Liver (tissue), 3 donors: Measurements from ENCODE around the gene SAT1.

Source experiments
- CTCF ChIP-seq: fragments of 150-350 bp; IDR thresholded peaks from 2 replicates; pipeline ENCODE4 v1.5.1; 2017; ENCODE audit warnings: improper control_type of control experiment, low read depth, low read length; ENCODE audit not compliant: missing input control
- EGR1 ChIP-seq, 2 donors: IDR thresholded peaks; 2 replicates each; pipeline ENCODE4 v1.6.1; 2016 to 2018; ENCODE audit warnings: antibody characterized with exemption in 2 of 2, low read depth in 2 of 2
- FOXA1 ChIP-seq: IDR thresholded peaks from 2 replicates; pipeline ENCODE4 v1.6.1; 2016; ENCODE audit warnings: antibody characterized with exemption
- FOXA2 ChIP-seq: IDR thresholded peaks from 2 replicates; pipeline ENCODE4 v1.6.1; 2016; ENCODE audit warnings: antibody characterized with exemption
- GABPA ChIP-seq, 2 donors: IDR thresholded peaks in 1 of 2; conservative IDR thresholded peaks in 1 of 2; 2 replicates each; pipeline ENCODE4 v1.6.1; 2016; ENCODE audit warnings: antibody characterized with exemption in 2 of 2, mild to moderate bottlenecking in 1 of 2, moderate library complexity in 1 of 2
- JUND ChIP-seq, 2 donors: IDR thresholded peaks; 2 replicates each; pipeline ENCODE4 v1.6.1; 2016; ENCODE audit warnings: antibody characterized with exemption in 2 of 2
- MAX ChIP-seq: IDR thresholded peaks from 2 replicates; pipeline ENCODE4 v1.6.1; 2016; ENCODE audit warnings: antibody characterized with exemption
- REST ChIP-seq: IDR thresholded peaks from 2 replicates; pipeline ENCODE4 v1.6.1; 2016; ENCODE audit warnings: antibody characterized with exemption, mild to moderate bottlenecking
- RXRA ChIP-seq, 2 donors: IDR thresholded peaks; 2 replicates each; pipeline ENCODE4 v1.6.1; 2017 to 2018; ENCODE audit warnings: antibody characterized with exemption in 2 of 2, mild to moderate bottlenecking in 1 of 2
- SP1 ChIP-seq: IDR thresholded peaks from 2 replicates; pipeline ENCODE4 v1.6.1; 2018; ENCODE audit warnings: antibody characterized with exemption, mild to moderate bottlenecking
- TF ChIP-seq, protein P1 (sequence below): IDR thresholded peaks from 2 replicates; pipeline ENCODE4 v1.6.1; 2016; ENCODE audit warnings: antibody characterized with exemption
- donor health status: healthy.
- donor health status: healthy.

- TF ChIP-seq CTCF (no peak), REST (no peak), RXRA (IDR thresholded peaks at IDR 0.05) (no peak), GABPA (IDR thresholded peaks at IDR 0.05 in 1 of 2, conservative IDR thresholded peaks at IDR 0.05 in 1 of 2) (no peak), MAX (no peak), JUND (IDR thresholded peaks at IDR 0.05) (no peak), EGR1 (IDR thresholded peaks at IDR 0.05; ENCODE audit: low read depth in 2 of 2) (no peak), FOXA1 (no peak), FOXA2 (no peak), SP1 (no peak)
- TF ChIP-seq, protein P1, sequence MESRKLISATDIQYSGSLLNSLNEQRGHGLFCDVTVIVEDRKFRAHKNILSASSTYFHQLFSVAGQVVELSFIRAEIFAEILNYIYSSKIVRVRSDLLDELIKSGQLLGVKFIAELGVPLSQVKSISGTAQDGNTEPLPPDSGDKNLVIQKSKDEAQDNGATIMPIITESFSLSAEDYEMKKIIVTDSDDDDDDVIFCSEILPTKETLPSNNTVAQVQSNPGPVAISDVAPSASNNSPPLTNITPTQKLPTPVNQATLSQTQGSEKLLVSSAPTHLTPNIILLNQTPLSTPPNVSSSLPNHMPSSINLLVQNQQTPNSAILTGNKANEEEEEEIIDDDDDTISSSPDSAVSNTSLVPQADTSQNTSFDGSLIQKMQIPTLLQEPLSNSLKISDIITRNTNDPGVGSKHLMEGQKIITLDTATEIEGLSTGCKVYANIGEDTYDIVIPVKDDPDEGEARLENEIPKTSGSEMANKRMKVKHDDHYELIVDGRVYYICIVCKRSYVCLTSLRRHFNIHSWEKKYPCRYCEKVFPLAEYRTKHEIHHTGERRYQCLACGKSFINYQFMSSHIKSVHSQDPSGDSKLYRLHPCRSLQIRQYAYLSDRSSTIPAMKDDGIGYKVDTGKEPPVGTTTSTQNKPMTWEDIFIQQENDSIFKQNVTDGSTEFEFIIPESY, result no peak
Measured at GRCh38 chrX:23797371-23798128, 14.6 kb downstream of the SAT1 start.
